Cardiac fibroblast (primary cell): ENCODE results near the gene XCR1.
"Not testable (repeated sequence)": the region's sequence is repeated elsewhere in the genome, so short reads cannot be mapped to it uniquely, and the experiment has no call there.

ENCODE experiments used
- DNase-seq, 2 donors: peaks; one replicate each; pipeline versions ENCODE4 v3.0.0 to v3.0.0-alpha.2; 2010; ENCODE audit warnings: low read depth in 2 of 2
- H3K4me3 ChIP-seq, 2 donors: replicated peaks in 1 of 2; 1 replicate in 1 of 2; 2 replicates in 1 of 2; pipeline ENCODE4 v1.5.1; 2011; ENCODE audit warnings: low read depth in 2 of 2, low read length in 2 of 2, mild to moderate bottlenecking in 2 of 2, moderate library complexity in 1 of 2
- TF ChIP-seq, protein P1 (sequence below): IDR thresholded peaks from one replicate; pipeline ENCODE4 v1.5.1; 2011; ENCODE audit warnings: low read depth, mild to moderate bottlenecking, low read length, inconsistent platforms

XCR1 gene

DNA sequence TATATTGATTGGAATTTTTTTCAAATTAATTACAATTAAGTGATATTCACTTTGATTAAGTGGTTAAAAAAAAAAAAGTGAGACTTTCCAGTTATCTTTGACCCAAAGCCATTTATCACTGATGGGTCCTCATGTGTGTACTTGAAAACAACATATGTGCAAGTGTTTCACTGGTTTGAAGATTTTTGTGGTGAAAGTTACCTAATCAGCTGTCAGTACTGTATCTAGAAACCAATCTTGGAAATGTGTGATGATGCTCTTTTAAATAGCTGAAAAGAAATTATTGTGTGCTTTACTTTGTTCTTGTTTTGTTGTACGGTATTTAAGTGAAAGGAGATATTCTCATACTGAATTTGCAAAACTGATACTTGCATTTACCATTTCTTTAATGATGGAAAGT lies 11.6 kb upstream of the XCR1 start:
- TF ChIP-seq, protein P1, sequence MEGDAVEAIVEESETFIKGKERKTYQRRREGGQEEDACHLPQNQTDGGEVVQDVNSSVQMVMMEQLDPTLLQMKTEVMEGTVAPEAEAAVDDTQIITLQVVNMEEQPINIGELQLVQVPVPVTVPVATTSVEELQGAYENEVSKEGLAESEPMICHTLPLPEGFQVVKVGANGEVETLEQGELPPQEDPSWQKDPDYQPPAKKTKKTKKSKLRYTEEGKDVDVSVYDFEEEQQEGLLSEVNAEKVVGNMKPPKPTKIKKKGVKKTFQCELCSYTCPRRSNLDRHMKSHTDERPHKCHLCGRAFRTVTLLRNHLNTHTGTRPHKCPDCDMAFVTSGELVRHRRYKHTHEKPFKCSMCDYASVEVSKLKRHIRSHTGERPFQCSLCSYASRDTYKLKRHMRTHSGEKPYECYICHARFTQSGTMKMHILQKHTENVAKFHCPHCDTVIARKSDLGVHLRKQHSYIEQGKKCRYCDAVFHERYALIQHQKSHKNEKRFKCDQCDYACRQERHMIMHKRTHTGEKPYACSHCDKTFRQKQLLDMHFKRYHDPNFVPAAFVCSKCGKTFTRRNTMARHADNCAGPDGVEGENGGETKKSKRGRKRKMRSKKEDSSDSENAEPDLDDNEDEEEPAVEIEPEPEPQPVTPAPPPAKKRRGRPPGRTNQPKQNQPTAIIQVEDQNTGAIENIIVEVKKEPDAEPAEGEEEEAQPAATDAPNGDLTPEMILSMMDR, result no peak
- DNase-seq, result no peak
- no peak overlapping the region for H3K4me3 ChIP-seq

DNA sequence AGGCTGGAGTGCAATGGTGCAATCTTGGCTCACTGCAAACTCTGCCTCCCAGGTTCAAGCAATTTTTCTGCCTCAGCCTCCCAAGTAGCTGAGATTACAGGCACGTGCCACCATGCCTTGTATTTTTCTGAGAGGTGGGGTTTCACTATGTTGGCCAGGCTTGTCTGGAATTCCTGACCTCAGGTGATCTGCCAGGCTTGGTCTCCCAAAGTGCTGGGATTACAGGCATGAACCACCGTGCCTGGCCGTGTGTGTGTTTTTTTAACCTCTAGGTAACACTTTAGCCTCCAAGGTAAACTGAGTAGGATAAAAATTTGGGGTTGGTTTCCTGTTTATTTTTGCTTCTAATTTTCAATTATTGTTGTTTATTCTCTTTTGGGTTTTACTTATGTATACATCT lies 10.8 kb upstream of the XCR1 start:
- not testable (repeated sequence) for H3K4me3 ChIP-seq, DNase-seq

DNA sequence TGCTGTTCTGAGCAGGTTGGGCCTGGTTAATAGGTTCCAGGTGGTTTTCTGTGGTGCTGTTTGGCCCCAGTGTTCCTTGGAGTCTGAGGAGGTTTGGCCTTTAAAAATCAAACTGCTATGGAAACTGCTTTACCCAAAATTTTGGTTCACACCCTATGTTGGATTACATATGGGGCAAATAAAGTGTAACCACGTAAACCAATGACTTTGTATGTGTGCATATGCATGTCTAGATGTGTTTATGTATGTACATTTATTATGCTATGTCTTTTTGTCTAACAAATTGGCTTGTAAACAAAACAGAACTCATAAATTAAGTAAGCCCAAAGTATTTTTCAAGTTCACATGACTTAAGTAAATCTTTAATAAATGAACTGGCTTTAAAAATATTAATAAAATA lies 8.9 kb upstream of the XCR1 start:
- TF ChIP-seq, protein P1, result no peak
- DNase-seq, result no peak
- H3K4me3 ChIP-seq, result no peak overlapping the region

DNA sequence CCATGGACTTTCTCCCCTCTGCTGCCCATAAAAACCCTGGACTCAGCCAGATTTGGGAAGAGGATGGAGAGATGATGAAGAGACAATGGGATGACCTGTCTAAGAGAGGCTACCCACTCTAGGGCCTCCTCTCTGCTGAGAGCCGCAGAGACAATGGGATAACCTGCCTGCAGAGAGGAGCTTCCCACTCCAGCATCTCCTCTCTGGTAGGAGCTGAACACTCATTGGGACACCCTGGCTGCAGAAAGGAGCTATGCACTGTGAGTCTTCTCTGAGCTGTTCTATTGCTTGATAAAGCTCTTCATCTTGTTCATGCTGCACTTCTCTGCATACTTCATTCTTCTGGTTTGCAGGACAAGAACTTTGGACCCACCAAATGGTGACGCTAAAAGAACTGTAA lies 4.5 kb upstream of the XCR1 start:
- H3K4me3 ChIP-seq, result no peak overlapping the region
- TF ChIP-seq, protein P1, result no peak
- DNase-seq, result no peak

DNA sequence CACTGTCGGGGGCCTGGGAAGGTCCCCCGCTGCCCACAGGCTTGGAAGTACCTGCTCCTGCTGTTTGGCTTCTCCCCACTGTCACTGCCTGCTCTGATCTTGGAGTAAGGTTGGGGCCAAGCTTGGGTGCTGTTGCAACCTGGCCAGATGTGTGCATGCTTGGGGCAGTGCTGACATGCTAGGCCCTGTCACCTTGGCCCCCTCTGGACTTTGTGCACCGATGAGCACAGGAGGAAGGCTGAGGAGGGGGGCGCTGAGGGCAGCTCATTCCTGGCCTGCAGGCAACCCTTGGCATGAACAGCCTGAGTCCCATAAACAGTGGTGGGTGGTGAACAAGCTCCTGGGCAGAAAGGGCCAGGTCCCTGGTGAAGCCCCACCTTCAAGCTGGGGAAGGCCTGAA lies 4.0 kb upstream of the XCR1 start:
- DNase-seq, result no peak
- TF ChIP-seq, protein P1, result no peak

DNA sequence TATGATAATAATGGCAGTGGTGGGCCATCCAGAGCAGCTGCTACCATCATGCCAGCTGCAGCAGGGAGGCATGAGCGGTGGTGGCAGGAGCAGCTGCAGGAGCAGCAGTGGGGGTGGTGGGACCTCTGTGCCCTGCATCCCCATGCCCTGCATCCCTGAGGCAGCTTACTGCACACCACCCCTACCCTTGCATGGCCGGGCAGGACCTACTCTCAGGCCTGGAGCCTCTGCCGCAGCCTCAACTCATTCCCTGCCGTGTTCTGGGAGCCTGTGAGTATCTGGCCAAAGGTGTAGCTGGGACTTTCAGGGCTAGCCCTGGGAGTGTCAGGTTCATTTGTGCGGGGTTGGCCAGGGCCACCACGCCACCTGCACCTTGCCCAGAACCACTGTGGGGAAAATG lies 3.3 kb upstream of the XCR1 start:
- no peak overlapping the region for H3K4me3 ChIP-seq
- no peak for DNase-seq
- TF ChIP-seq, protein P1, result no peak

More for the DNA sequence above, 4.0 kb upstream of the XCR1 start:
- H3K4me3 ChIP-seq, result no peak overlapping the region

DNA sequence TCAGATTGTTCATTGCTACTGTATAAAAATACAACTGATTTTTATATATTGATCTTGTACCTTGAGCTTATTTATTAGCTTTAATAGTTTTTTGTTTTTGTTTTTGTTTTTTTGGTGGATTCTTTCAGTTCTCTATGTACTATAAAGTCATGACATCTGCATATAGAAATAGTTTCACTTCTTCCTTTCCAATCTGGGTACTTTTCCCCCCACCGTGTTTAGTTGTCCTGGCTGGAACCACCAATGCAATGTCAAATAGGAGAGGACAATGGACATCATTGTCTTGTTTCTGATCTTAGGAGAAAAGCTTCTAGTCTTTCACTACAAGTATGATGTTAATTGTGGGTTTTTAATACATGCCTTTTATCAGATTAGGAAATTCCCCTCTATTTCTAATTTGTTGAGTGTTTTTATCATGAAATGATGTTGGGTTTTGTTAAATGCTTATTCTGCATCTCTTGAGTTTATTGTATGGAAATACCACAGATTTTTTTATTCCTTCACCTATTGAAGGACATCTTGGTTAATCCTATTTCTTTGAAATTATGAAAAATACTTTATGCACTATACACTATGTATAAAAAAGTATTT lies 2.8 kb upstream of the XCR1 start:
- TF ChIP-seq, protein P1, result no peak
- no peak for DNase-seq
- H3K4me3 ChIP-seq, result no peak overlapping the region
